A549 (cell line): ENCODE measurements around the gene SCRT2. TPM values are rescaled to one million over a fixed set of nuclear protein-coding genes. Genes with fewer than 3 reads are reported as not detected.

Experiments
- ATAC-seq, 2 experiments: fragments of 200-7000 bp in 1 of 2; fragments of >200 bp in 1 of 2; cut with Nextera tagmentation in 1 of 2; cut with Tn5 transposase in 1 of 2; 3 replicates each; pipeline versions ENCODE4 v1.8.0 to v1.9.1; 2018 to 2020; ENCODE audit warnings: mild to moderate bottlenecking in 1 of 2, moderate library complexity in 1 of 2
- CTCF ChIA-PET: fragments of 300-600 bp; sonication (Branson Sonifier 250); formaldehyde crosslinking; extraction: SDS; loops from one replicate; lab custom pipeline; 2021; ENCODE audit warnings: antibody characterized with exemption, inconsistent platforms; lab: Yijun Ruan, JAX
- POLR2A ChIA-PET: fragments of 350-600 bp; formaldehyde crosslinking; extraction: SDS; loops from one replicate; lab custom pipeline; 2021; ENCODE audit warnings: antibody characterized with exemption, inconsistent platforms; lab: Yijun Ruan, JAX
- DNase-seq, 2 experiments: peaks; one replicate each; pipeline versions ENCODE4 v3.0.0 to v3.0.0-alpha.2; 2011 to 2016; ENCODE audit warnings: low read depth in 1 of 2, low spot score in 1 of 2
- FAIRE-seq: peaks from 2 replicates; lab custom pipeline; 2011; peaks lifted over from hg19 to GRCh38; lab: Jason Lieb, UNC
- H3K27ac ChIP-seq, 2 experiments: fragments of >200 bp; sonication (Bioruptor Twin); formaldehyde crosslinking; 3 replicates each; pipeline ENCODE4 v1.5.1; 2016 to 2017
- H3K4me1 ChIP-seq: fragments of >200 bp; sonication (Bioruptor Twin); formaldehyde crosslinking; 3 replicates; pipeline ENCODE4 v1.6.1; 2016
- H3K4me2 ChIP-seq: fragments of >200 bp; sonication (Bioruptor Twin); formaldehyde crosslinking; 3 replicates; pipeline ENCODE4 v1.6.1; 2016
- H3K4me3 ChIP-seq: fragments of >200 bp; sonication (Bioruptor Twin); formaldehyde crosslinking; 3 replicates; pipeline ENCODE4 v1.5.1; 2016
- H3K9me3 ChIP-seq: fragments of >200 bp; sonication (Bioruptor Twin); formaldehyde crosslinking; 3 replicates; pipeline ENCODE4 v1.6.1; 2016
- CBX8 ChIP-seq: fragments of 200-600 bp; sonication (generic); IDR thresholded peaks from 2 replicates; pipeline ENCODE4 v1.6.1; 2016
- CEBPB ChIP-seq, 2 experiments: fragments of >200 bp in 1 of 2; sonication (Bioruptor Twin) in 1 of 2; formaldehyde crosslinking in 1 of 2; IDR thresholded peaks; 2 replicates each; pipeline ENCODE4 v1.6.1; 2012 to 2016
- CHD2 ChIP-seq: fragments of 150-350 bp; IDR thresholded peaks from 2 replicates; pipeline ENCODE4 v1.6.1; 2014; ENCODE audit warnings: low read length; ENCODE audit not compliant: partially characterized antibody
- CHD4 ChIP-seq: fragments of 200-600 bp; sonication (generic); IDR thresholded peaks from 2 replicates; pipeline ENCODE4 v1.6.1; 2016; ENCODE audit warnings: antibody characterized with exemption, mild to moderate bottlenecking, borderline replicate concordance
- E2F6 ChIP-seq: IDR thresholded peaks from 2 replicates; pipeline ENCODE4 v1.6.1; 2012; ENCODE audit warnings: low read depth, borderline replicate concordance
- EHMT2 ChIP-seq: fragments of 200-600 bp; sonication (generic); IDR thresholded peaks from 2 replicates; pipeline ENCODE4 v1.6.1; 2016; ENCODE audit warnings: antibody characterized with exemption, low read depth, mild to moderate bottlenecking, moderate library complexity
- FOXS1 ChIP-seq: fragments of 250-450 bp; sonication (Bioruptor Pico); IDR thresholded peaks from 2 replicates; pipeline ENCODE4 v1.5.0; 2020; ENCODE audit warnings: mild to moderate bottlenecking, moderate library complexity
- GATA3 ChIP-seq: IDR thresholded peaks from 2 replicates; pipeline ENCODE4 v1.6.1; 2012; ENCODE audit warnings: borderline replicate concordance
- HDAC2 ChIP-seq: fragments of 200-600 bp; sonication (generic); IDR thresholded peaks from 2 replicates; pipeline ENCODE4 v1.6.1; 2016
- HOXA7 ChIP-seq: fragments of 250-450 bp; sonication (Bioruptor Pico); IDR thresholded peaks from 2 replicates; pipeline ENCODE4 v1.5.0; 2020; ENCODE audit warnings: mild to moderate bottlenecking, moderate library complexity
- HOXB13 ChIP-seq: fragments of 250-450 bp; sonication (Bioruptor Pico); IDR thresholded peaks from 2 replicates; pipeline ENCODE4 v1.5.0; 2020; ENCODE audit warnings: low read depth, mild to moderate bottlenecking, moderate library complexity
- JUN ChIP-seq, 2 experiments: fragments of >200 bp; sonication (Bioruptor Twin); formaldehyde crosslinking; IDR thresholded peaks; 2 replicates in 1 of 2; 3 replicates in 1 of 2; pipeline ENCODE4 v1.6.1; 2016 to 2017
- MYC ChIP-seq: IDR thresholded peaks from 2 replicates; pipeline ENCODE4 v1.6.1; 2012; ENCODE audit warnings: mild to moderate bottlenecking, inconsistent platforms, low read length, improper control_type of control experiment, borderline replicate concordance
- PHF8 ChIP-seq: fragments of 200-600 bp; sonication (generic); IDR thresholded peaks from 2 replicates; pipeline ENCODE4 v1.6.1; 2016; ENCODE audit warnings: low read depth, mild to moderate bottlenecking, antibody characterized with exemption, moderate library complexity, borderline replicate concordance
- TP53 ChIP-seq: fragments of 250-450 bp; sonication (Bioruptor Pico); IDR thresholded peaks from 2 replicates; pipeline ENCODE4 v1.5.0; 2021; ENCODE audit warnings: mild to moderate bottlenecking, moderate library complexity
- WGBS: methylation state at CpG from one replicate; pipeline ENCODE4 v1.1.6; 2017; ENCODE audit errors: missing lambda C conversion rate; 5-methylcytosine and 5-hydroxymethylcytosine counted together
- polyA plus RNA-seq, 4 experiments: library from polyadenylated mRNA; depleted of rRNA in 3 of 4; stranded (reverse); fragments of >200 nt; fragmentation: RNase III in 1 of 4; extraction: RNeasy Plus Mini Kit Qiagen cat#74134 plus additional on column Dnase treatment in 1 of 4; gene quantifications; 2 replicates in 3 of 4; 3 replicates in 1 of 4; pipeline ENCODE4 v1.2.3, GENCODE V29; 2011 to 2017
- TF ChIP-seq, protein P1 (sequence below): fragments of 250-450 bp; sonication (Bioruptor Pico); IDR thresholded peaks from 2 replicates; pipeline ENCODE4 v1.5.0; 2021; ENCODE audit warnings: mild to moderate bottlenecking, moderate library complexity, borderline replicate concordance

The SCRT2 gene
- polyA plus RNA-seq, 2 of the 4 experiments (the other 2 are of a cell fraction): not detected

- FAIRE-seq (no peak), DNase-seq (no peak)
- no peak for TF ChIP-seq CHD4
- no peak for TF ChIP-seq MYC
- TF ChIP-seq FOXS1: no peak
- no peak for TF ChIP-seq EHMT2
- no peak for TF ChIP-seq HDAC2
- no peak for TF ChIP-seq HOXB13 (CRISPR knock-in tag)
- no peak for TF ChIP-seq TP53 (CRISPR knock-in tag)
- TF ChIP-seq, all 56 proteins: peak for 0
- 42% methylated on average over 6 of the region's 6 CpGs for WGBS
- Histone ChIP-seq H3K27ac (no peak overlapping the region), H3K9me3 (no peaks in the 10 kb centered on the region), H3K4me2 (no peak overlapping the region), H3K4me3 (no peak overlapping the region), H3K4me1 (peaks cover 5% of the 10 kb centered on the region; the same call in 2 of the 3 replicates)
- POLR2A ChIA-PET: no interaction called here
- CTCF ChIA-PET: interaction anchor here (0.7 kb wide), 1 partner anchor 138 kb away, joined by 5 read pairs; no protein-coding TSS in a partner anchor
- ATAC-seq: no peak
These were observed 23.7 kb upstream of the SCRT2 start for GRCh38 chr20:699342-699741.

DNA sequence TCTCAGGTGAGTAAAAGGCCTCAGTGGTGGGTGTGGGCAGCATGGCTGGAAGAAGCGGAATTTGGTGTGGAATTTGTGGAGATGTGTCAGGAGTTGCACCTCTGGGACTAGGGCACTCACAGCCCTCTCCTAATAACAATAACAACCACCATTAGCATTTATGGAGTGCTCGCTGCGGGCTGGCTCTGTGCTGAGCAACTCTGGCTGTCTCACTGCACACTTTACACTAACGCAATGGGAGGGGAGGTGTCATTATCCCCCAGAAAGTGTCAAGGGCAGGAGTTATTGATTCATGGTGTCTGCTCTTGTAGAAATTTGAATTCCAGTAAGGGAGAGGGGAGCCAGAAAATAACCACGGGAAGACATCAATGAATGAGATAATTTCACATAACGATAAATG, 22.7 kb upstream of the SCRT2 start:
- ATAC-seq (peak in 1 of 2 experiments; percentile 17; a peak in 1 of 6 replicates), DNase-seq (no peak), FAIRE-seq (no peak)
- TF ChIP-seq, protein P1, sequence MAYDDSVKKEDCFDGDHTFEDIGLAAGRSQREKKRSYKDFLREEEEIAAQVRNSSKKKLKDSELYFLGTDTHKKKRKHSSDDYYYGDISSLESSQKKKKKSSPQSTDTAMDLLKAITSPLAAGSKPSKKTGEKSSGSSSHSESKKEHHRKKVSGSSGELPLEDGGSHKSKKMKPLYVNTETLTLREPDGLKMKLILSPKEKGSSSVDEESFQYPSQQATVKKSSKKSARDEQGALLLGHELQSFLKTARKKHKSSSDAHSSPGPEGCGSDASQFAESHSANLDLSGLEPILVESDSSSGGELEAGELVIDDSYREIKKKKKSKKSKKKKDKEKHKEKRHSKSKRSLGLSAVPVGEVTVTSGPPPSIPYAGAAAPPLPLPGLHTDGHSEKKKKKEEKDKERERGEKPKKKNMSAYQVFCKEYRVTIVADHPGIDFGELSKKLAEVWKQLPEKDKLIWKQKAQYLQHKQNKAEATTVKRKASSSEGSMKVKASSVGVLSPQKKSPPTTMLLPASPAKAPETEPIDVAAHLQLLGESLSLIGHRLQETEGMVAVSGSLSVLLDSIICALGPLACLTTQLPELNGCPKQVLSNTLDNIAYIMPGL (CRISPR knock-in tag): no peak
- TF ChIP-seq HOXA7 (CRISPR knock-in tag) (no peak), E2F6 (no peak), CEBPB (IDR thresholded peaks at IDR 0.05) (no peak), CHD4 (no peak)
- Histone ChIP-seq H3K27ac (no peak overlapping the region), H3K4me3 (no peak overlapping the region), H3K4me2 (no peak overlapping the region), H3K4me1 (peaks cover 5% of the 10 kb centered on the region; the same call in 2 of the 3 replicates), H3K9me3 (no peaks in the 10 kb centered on the region)
- POLR2A ChIA-PET: no interaction called here
- 64% methylated on average over 6 of the region's 6 CpGs for WGBS
- CTCF ChIA-PET: interaction anchor here (0.7 to 2.5 kb wide), 2 partner anchors 11 to 56 kb away, joined by 3 to 6 read pairs; no protein-coding TSS in a partner anchor

- CTCF ChIA-PET: interaction anchor here (0.7 to 2.5 kb wide), 3 partner anchors 11 to 57 kb away, joined by 3 to 6 read pairs (median 4); no protein-coding TSS in a partner anchor
- Histone ChIP-seq H3K4me1 (peaks cover 5% of the 10 kb centered on the region; the same call in 2 of the 3 replicates), H3K27ac (no peak overlapping the region), H3K9me3 (no peaks in the 10 kb centered on the region), H3K4me2 (no peak overlapping the region), H3K4me3 (no peak overlapping the region)
- DNase-seq: no peak
- TF ChIP-seq CHD2 (no peak), JUN (IDR thresholded peaks at IDR 0.05) (no peak), PHF8 (no peak), HOXB13 (CRISPR knock-in tag) (no peak), CBX8 (no peak), GATA3 (no peak)
- ATAC-seq: no peak
- POLR2A ChIA-PET: no interaction called here
- 81% methylated on average over 9 of the region's 9 CpGs for WGBS
- no peak for FAIRE-seq
These were observed 22.2 kb upstream of the SCRT2 start for GRCh38 chr20:697826-698225.
